CD4-positive, alpha-beta T cell (primary cell): ENCODE results near the gene FOXL2. TPM values are rescaled to one million over a fixed set of nuclear protein-coding genes. Genes with fewer than 3 reads are reported as not detected.

ENCODE experiments used
- ATAC-seq: fragments of 200-7000 bp; cut with Tn5 transposase; one replicate; pipeline ENCODE4 v1.10.0; 2022; ENCODE audit warnings: mild to moderate bottlenecking; ENCODE audit not compliant: poor library complexity
- CTCF ChIA-PET: fragments of 350-600 bp; sonication (Branson Sonifier 250); formaldehyde crosslinking; loops from one replicate; lab custom pipeline; 2021; ENCODE audit warnings: antibody characterized with exemption, inconsistent platforms; lab: Charles Lee
- POLR2A ChIA-PET: fragments of 350-600 bp; sonication (Branson Sonifier 250); formaldehyde crosslinking; loops from one replicate; lab custom pipeline; 2021; ENCODE audit warnings: antibody characterized with exemption, inconsistent platforms; lab: Charles Lee
- DNase-seq, 14 experiments: peaks; one replicate each; pipeline ENCODE4 v3.0.0-alpha.2; 2013 to 2020; ENCODE audit warnings: mixed read lengths in 2 of 14
- H3K27ac ChIP-seq, 2 donors: one replicate each; pipeline versions ENCODE4 v1.5.1 to v1.7.0; 2013; ENCODE audit warnings: low read length in 2 of 2, low read depth in 1 of 2, mild to moderate bottlenecking in 1 of 2
- H3K27me3 ChIP-seq, 2 experiments: 1 replicate in 1 of 2; 2 replicates in 1 of 2; pipeline versions ENCODE4 v1.6.1 to v1.7.0; 2013; ENCODE audit warnings: low read length in 2 of 2, control low read depth in 1 of 2, mild to moderate bottlenecking in 1 of 2, moderate library complexity in 1 of 2; ENCODE audit not compliant: insufficient read depth in 2 of 2, control insufficient read depth in 1 of 2
- H3K36me3 ChIP-seq: one replicate; pipeline ENCODE4 v1.6.1; 2013; ENCODE audit warnings: low read length, control low read depth; ENCODE audit not compliant: insufficient read depth
- H3K4me1 ChIP-seq: one replicate; pipeline ENCODE4 v1.6.1; 2013; ENCODE audit warnings: low read length, control low read depth; ENCODE audit not compliant: insufficient read depth
- H3K4me3 ChIP-seq: one replicate; pipeline ENCODE4 v1.5.1; 2013; ENCODE audit warnings: mild to moderate bottlenecking, low read length, moderate library complexity
- H3K9me3 ChIP-seq, 2 experiments: 1 replicate in 1 of 2; 2 replicates in 1 of 2; pipeline versions ENCODE4 v1.6.1 to v1.7.0; 2013; ENCODE audit warnings: low read length in 2 of 2, mild to moderate bottlenecking in 2 of 2, control low read depth in 1 of 2, moderate library complexity in 1 of 2; ENCODE audit not compliant: control insufficient read depth in 1 of 2, insufficient read depth in 1 of 2
- H3K27ac Mint-ChIP-seq: one replicate; pipeline ENCODE4 v1.8.0; 2020; ENCODE audit warnings: mixed read lengths
- H3K27me3 Mint-ChIP-seq: one replicate; pipeline ENCODE4 v1.8.0; 2021; ENCODE audit warnings: mixed read lengths
- H3K36me3 Mint-ChIP-seq: one replicate; pipeline ENCODE4 v1.8.0; 2021; ENCODE audit warnings: low read depth, mixed read lengths
- H3K4me1 Mint-ChIP-seq: one replicate; pipeline ENCODE4 v1.8.0; 2021; ENCODE audit warnings: low read depth, mixed read lengths
- H3K4me3 Mint-ChIP-seq: one replicate; pipeline ENCODE4 v1.8.0; 2020; ENCODE audit warnings: mild to moderate bottlenecking, mixed read lengths
- H3K9me3 Mint-ChIP-seq: one replicate; pipeline ENCODE4 v1.8.0; 2020; ENCODE audit warnings: mixed read lengths
- intact Hi-C, 2 experiments: fragments of 100-400 bp; cut with DNase I in 1 of 2; cut with micrococcal nuclease in 1 of 2; formaldehyde crosslinking; loops; one replicate each; pipeline versions ENCODE4 v1.15.1 to v1.9.0; 2023 to 2025; cut with DNase I, micrococcal nuclease
- total RNA-seq, 174 experiments: library from RNA in 2 of 174; stranded (reverse) in 2 of 174; gene quantifications; one replicate each; pipeline ENCODE4 v1.2.3 and lab custom pipeline; 2021 to 2026
- TF ChIP-seq, protein P1 (sequence below): fragments of 200-600 bp; IDR thresholded peaks from one replicate; pipeline ENCODE4 v1.8.0; 2022; ENCODE audit warnings: antibody characterized with exemption, mild to moderate bottlenecking

FOXL2 gene
- total RNA-seq, 2 experiments from 2014 or later = not detected

- Histone ChIP-seq H3K27me3 (peaks cover 81 to 98% of the 10 kb centered on the region in 2 experiments), H3K27ac (no peak overlapping the region), H3K9me3 (peaks cover 0 to 45% of the 10 kb centered on the region in 2 experiments), H3K4me1 (peaks cover 59% of the 10 kb centered on the region), H3K36me3 (no peaks in the 10 kb centered on the region), H3K4me3 (no peak overlapping the region)
- DNase-seq (no peak), ATAC-seq (no peak)
- CTCF ChIA-PET = no interaction called here
- Mint-ChIP-seq H3K4me1 (peaks cover 51% of the 10 kb centered on the region), H3K36me3 (no peaks in the 10 kb centered on the region), H3K4me3 (peak overlapping the region; percentile 0), H3K27ac (no peak overlapping the region), H3K9me3 (no peaks in the 10 kb centered on the region), H3K27me3 (peaks cover 91% of the 10 kb centered on the region)
- POLR2A ChIA-PET = no interaction called here
- intact Hi-C loops = no loop called here
- TF ChIP-seq, protein P1, sequence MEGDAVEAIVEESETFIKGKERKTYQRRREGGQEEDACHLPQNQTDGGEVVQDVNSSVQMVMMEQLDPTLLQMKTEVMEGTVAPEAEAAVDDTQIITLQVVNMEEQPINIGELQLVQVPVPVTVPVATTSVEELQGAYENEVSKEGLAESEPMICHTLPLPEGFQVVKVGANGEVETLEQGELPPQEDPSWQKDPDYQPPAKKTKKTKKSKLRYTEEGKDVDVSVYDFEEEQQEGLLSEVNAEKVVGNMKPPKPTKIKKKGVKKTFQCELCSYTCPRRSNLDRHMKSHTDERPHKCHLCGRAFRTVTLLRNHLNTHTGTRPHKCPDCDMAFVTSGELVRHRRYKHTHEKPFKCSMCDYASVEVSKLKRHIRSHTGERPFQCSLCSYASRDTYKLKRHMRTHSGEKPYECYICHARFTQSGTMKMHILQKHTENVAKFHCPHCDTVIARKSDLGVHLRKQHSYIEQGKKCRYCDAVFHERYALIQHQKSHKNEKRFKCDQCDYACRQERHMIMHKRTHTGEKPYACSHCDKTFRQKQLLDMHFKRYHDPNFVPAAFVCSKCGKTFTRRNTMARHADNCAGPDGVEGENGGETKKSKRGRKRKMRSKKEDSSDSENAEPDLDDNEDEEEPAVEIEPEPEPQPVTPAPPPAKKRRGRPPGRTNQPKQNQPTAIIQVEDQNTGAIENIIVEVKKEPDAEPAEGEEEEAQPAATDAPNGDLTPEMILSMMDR = no peak
These were observed 3.9 kb downstream of the FOXL2 start for GRCh38 chr3:138942861-138943623.

- peaks cover 63% of the 10 kb centered on the region for H3K4me1 ChIP-seq
- CTCF ChIA-PET = no interaction called here
- H3K27ac ChIP-seq = no peak overlapping the region
- peaks cover 91% of the 10 kb centered on the region for H3K27me3 Mint-ChIP-seq
- ATAC-seq (no peak), DNase-seq (no peak)
- no peak overlapping the region for H3K4me3 Mint-ChIP-seq
- peaks cover 0 to 50% of the 10 kb centered on the region in 2 experiments for H3K9me3 ChIP-seq
- no peak overlapping the region for H3K27ac Mint-ChIP-seq
- intact Hi-C loops = no loop called here
- H3K9me3 Mint-ChIP-seq = no peaks in the 10 kb centered on the region
- no peaks in the 10 kb centered on the region for H3K36me3 Mint-ChIP-seq
- H3K4me1 Mint-ChIP-seq = peaks cover 49% of the 10 kb centered on the region
- H3K27me3 ChIP-seq = peaks cover 85 to 98% of the 10 kb centered on the region in 2 experiments
- POLR2A ChIA-PET = no interaction called here
- TF ChIP-seq, protein P1 = no peak
- no peaks in the 10 kb centered on the region for H3K36me3 ChIP-seq
- H3K4me3 ChIP-seq = no peak overlapping the region
These were observed 4.7 kb downstream of the FOXL2 start for GRCh38 chr3:138942271-138942670.

GRCh38 chr3:138941259-138941885, 5.6 kb downstream of the FOXL2 start:
- ChIA-PET POLR2A (no interaction called here), CTCF (interaction anchor here (0.7 kb wide), 1 partner anchor 26 kb away, joined by 3 read pairs; no protein-coding TSS in a partner anchor)
- H3K27me3 ChIP-seq = peaks cover 88 to 98% of the 10 kb centered on the region in 2 experiments
- Mint-ChIP-seq H3K9me3 (no peaks in the 10 kb centered on the region), H3K27me3 (peaks cover 94% of the 10 kb centered on the region), H3K4me3 (no peak overlapping the region), H3K36me3 (no peaks in the 10 kb centered on the region), H3K4me1 (peaks cover 52% of the 10 kb centered on the region), H3K27ac (no peak overlapping the region)
- intact Hi-C loops = no loop called here
- peak in 2 of 14 experiments; percentile 46 to 49 for DNase-seq
- H3K4me3 ChIP-seq = no peak overlapping the region
- no peak overlapping the region for H3K27ac ChIP-seq
- TF ChIP-seq, protein P1 = no peak
- no peak for ATAC-seq
- peaks cover 0 to 51% of the 10 kb centered on the region in 2 experiments for H3K9me3 ChIP-seq
- H3K4me1 ChIP-seq = peaks cover 63% of the 10 kb centered on the region
- H3K36me3 ChIP-seq = no peaks in the 10 kb centered on the region
